Endothelial cell of umbilical vein (primary cell): ENCODE measurements around the gene SUCLG2. TPM values are rescaled to one million over a fixed set of nuclear protein-coding genes. Genes with fewer than 3 reads are reported as not detected.

ENCODE experiments used
- BruUV-seq: library from RNA; stranded (reverse); fragments of 400-500 nt; replicated peaks from 2 replicates; lab custom pipeline; 2021; lab: Mats Ljungman, UMichigan
- CTCF ChIA-PET: fragments of 300-600, 350-600 bp; sonication (Branson Sonifier 250); formaldehyde crosslinking; loops from one replicate; lab custom pipeline; 2021; ENCODE audit warnings: antibody characterized with exemption, inconsistent platforms; lab: Charles Lee
- POLR2A ChIA-PET: fragments of 300-600, 350-600 bp; sonication (Branson Sonifier 250); formaldehyde crosslinking; loops from one replicate; lab custom pipeline; 2021; ENCODE audit warnings: antibody characterized with exemption, inconsistent platforms; lab: Charles Lee
- DNase-seq: peaks from one replicate; pipeline ENCODE4 v3.0.0-alpha.2; 2011; ENCODE audit warnings: low read depth, low spot score
- FAIRE-seq: peaks from 2 replicates; lab custom pipeline; 2011; peaks lifted over from hg19 to GRCh38; lab: Jason Lieb, UNC
- H2AFZ ChIP-seq: 2 replicates; pipeline ENCODE4 v1.6.0; 2012; ENCODE audit warnings: low read depth, low read length, control low read depth, inconsistent platforms
- H3K27ac ChIP-seq: 2 replicates; pipeline ENCODE4 v1.5.1; 2011; ENCODE audit warnings: low read depth, mild to moderate bottlenecking, control low read depth, low read length, moderate library complexity; ENCODE audit not compliant: insufficient read depth
- H3K27me3 ChIP-seq, 2 experiments: 2 replicates each; pipeline versions ENCODE4 v1.6.0 to v1.6.1; 2011; ENCODE audit warnings: low read length in 2 of 2, mixed read lengths in 1 of 2; ENCODE audit not compliant: control insufficient read depth in 2 of 2, insufficient read depth in 2 of 2
- H3K36me3 ChIP-seq, 2 experiments: 2 replicates in 1 of 2; 3 replicates in 1 of 2; pipeline ENCODE4 v1.5.1; 2011; ENCODE audit warnings: low read length in 2 of 2, mild to moderate bottlenecking in 1 of 2, moderate library complexity in 1 of 2; ENCODE audit not compliant: control insufficient read depth in 2 of 2, insufficient read depth in 2 of 2; ENCODE audit errors: extremely low read depth in 1 of 2
- H3K4me1 ChIP-seq: 3 replicates; pipeline ENCODE4 v1.5.1; 2011; ENCODE audit warnings: mild to moderate bottlenecking, low read length; ENCODE audit not compliant: control insufficient read depth, insufficient read depth; ENCODE audit errors: extremely low read depth
- H3K4me2 ChIP-seq: 2 replicates; pipeline ENCODE4 v1.6.1; 2011; ENCODE audit warnings: low read length, control low read depth, mixed read lengths; ENCODE audit not compliant: insufficient read depth
- H3K4me3 ChIP-seq, 3 experiments: fragments of 200-600 bp in 1 of 3; sonication (generic), shearing (Covaris generic) in 1 of 3; replicated peaks in 1 of 3; 2 replicates each; pipeline ENCODE4 v1.5.1; 2011 to 2016; ENCODE audit warnings: control low read depth in 3 of 3, low read length in 3 of 3, mild to moderate bottlenecking in 2 of 3, inconsistent platforms in 1 of 3, low read depth in 1 of 3, moderate library complexity in 1 of 3; ENCODE audit not compliant: insufficient read depth in 1 of 3
- H3K79me2 ChIP-seq: 2 replicates; pipeline ENCODE4 v1.6.0; 2012; ENCODE audit warnings: low read length, inconsistent platforms; ENCODE audit not compliant: control insufficient read depth, insufficient read depth
- H3K9ac ChIP-seq: replicated peaks from 2 replicates; pipeline ENCODE3; 2011; ENCODE audit warnings: low read length, control low read depth; ENCODE audit not compliant: insufficient read depth; ENCODE audit errors: extremely low read depth
- H3K9me1 ChIP-seq: replicated peaks from 3 replicates; pipeline ENCODE4 v1.6.0; 2011; ENCODE audit warnings: mild to moderate bottlenecking, low read length; ENCODE audit not compliant: control insufficient read depth, insufficient read depth; ENCODE audit errors: extremely low read depth
- H3K9me3 ChIP-seq: replicated peaks from 2 replicates; pipeline ENCODE4 v1.5.1; 2012; ENCODE audit warnings: low read length, inconsistent platforms; ENCODE audit not compliant: control insufficient read depth, insufficient read depth
- H4K20me1 ChIP-seq: replicated peaks from 2 replicates; pipeline ENCODE3; 2011; ENCODE audit warnings: mild to moderate bottlenecking, low read length; ENCODE audit not compliant: control insufficient read depth, insufficient read depth; ENCODE audit errors: extremely low read depth
- GATA2 ChIP-seq: IDR thresholded peaks from 2 replicates; pipeline ENCODE4 v1.7.0; 2011; ENCODE audit warnings: low read depth, mild to moderate bottlenecking, moderate library complexity, mixed read lengths, low read length; ENCODE audit not compliant: insufficient read length, insufficient read depth
- JUN ChIP-seq: IDR thresholded peaks from 2 replicates; pipeline ENCODE4 v1.6.1; 2011; ENCODE audit warnings: borderline replicate concordance, low read depth; ENCODE audit not compliant: insufficient read length, insufficient read depth
- POLR2A ChIP-seq: IDR thresholded peaks from 2 replicates; pipeline ENCODE4 v1.6.1; 2012; ENCODE audit warnings: low read depth, mild to moderate bottlenecking, control low read depth, low read length
- dilution Hi-C: fragments of 300-500 bp; cut with MboI; formaldehyde crosslinking; loops from one replicate; pipeline ENCODE4 v1.15.0; 2019; ENCODE audit warnings: low sequenced_read_pairs; ENCODE audit not compliant: extremely low pct_ligation_motif_present
- intact Hi-C: fragments of 100-400 bp; cut with micrococcal nuclease; formaldehyde crosslinking; loops from one replicate; pipeline ENCODE4 v1.10.0; 2022
- polyA plus RNA-seq, 4 experiments: library from polyadenylated mRNA; depleted of rRNA in 3 of 4; stranded (reverse) in 3 of 4; unstranded in 1 of 4; fragments of >200 nt; gene quantifications; 2 replicates each; pipeline versions ENCODE4 v1.2.1 to v1.2.3, GENCODE V29; 2011 to 2012; ENCODE audit warnings: missing spikeins in 1 of 4
- total RNA-seq: library from RNA; stranded (reverse); gene quantifications from 2 replicates; pipeline ENCODE4 v1.2.3, GENCODE V29; 2021

SUCLG2 gene
- total and polyA plus RNA-seq, 2 donors (not counting 3 experiments of a cell fraction or from before 2014, with no cell fraction given) = 8.1 to 38.3 TPM

DNA sequence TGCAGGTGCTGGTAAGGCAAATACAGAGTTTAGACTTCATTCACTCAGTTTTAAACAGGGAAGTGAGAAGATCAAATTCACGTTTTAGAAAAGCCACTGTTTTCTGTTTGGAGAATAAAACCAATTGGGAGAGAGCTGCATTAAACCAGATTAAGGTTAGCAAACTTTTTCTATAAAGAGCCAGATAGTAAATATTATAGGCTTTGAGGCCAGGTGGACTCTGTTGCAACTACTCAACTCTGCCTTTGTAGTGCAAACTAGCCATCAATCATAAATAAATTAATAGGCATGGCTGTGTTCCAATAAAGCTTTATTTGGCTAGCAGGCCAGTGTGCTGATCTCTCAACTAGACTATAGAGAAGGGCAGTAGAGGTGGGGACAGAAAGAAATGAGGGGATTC, 33.5 kb downstream of the SUCLG2 start:
- TF ChIP-seq JUN (no peak), GATA2 (no peak)

DNA sequence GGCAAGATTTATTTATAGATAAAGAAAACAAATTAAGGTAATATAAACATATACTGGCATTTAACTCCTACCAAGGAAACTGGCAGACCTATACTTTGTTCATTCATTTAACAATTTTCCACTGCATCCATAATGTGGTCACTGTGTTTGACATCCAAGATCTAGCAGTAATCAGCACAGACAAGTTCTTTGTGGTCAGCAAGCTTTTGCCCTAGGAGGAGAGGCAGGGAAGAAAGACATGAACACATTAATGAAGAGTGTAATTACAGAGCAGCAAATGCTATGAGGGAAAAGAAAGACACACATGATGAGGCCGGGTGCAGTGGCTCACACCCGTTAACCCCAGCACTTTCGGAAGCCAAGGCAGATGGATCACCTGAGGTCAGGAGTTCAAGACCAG, 34.4 kb downstream of the SUCLG2 start:
- FAIRE-seq (no peak), DNase-seq (no peak)
- H3K4me2 ChIP-seq = no peak overlapping the region
- no peaks in the 10 kb centered on the region for H3K9me3 ChIP-seq
- no peak overlapping the region for H2AFZ ChIP-seq
- no peaks in the 10 kb centered on the region for H3K36me3 ChIP-seq
- no peaks in the 10 kb centered on the region for H4K20me1 ChIP-seq
- H3K9me1 ChIP-seq = no peaks in the 10 kb centered on the region
- intact Hi-C loops (no loop called here), dilution Hi-C loops (no loop called here)
- POLR2A ChIA-PET = no interaction called here
- no peaks in the 10 kb centered on the region for H3K27me3 ChIP-seq
- CTCF ChIA-PET = interaction anchor here (1.5 kb wide), 1 partner anchor 15 kb away, joined by 3 read pairs; no protein-coding TSS in a partner anchor
- no TSS peak for BruUV-seq
- no peak overlapping the region for H3K9ac ChIP-seq
- no peak overlapping the region for H3K4me3 ChIP-seq
- no peaks in the 10 kb centered on the region for H3K79me2 ChIP-seq
- H3K4me1 ChIP-seq = no peaks in the 10 kb centered on the region
- H3K27ac ChIP-seq = no peak overlapping the region
- TF ChIP-seq POLR2A = no peak
- no peak for TF ChIP-seq GATA2

More for the DNA sequence above, 33.5 kb downstream of the SUCLG2 start:
- CTCF ChIA-PET = interaction anchor here (1.2 to 1.9 kb wide), 2 partner anchors 9 to 15 kb away, joined by 3 to 4 read pairs; no protein-coding TSS in a partner anchor
- H2AFZ ChIP-seq = no peak overlapping the region
- H3K27ac ChIP-seq = no peak overlapping the region
- H3K79me2 ChIP-seq = peaks cover 4% of the 10 kb centered on the region
- POLR2A ChIA-PET = no interaction called here
- DNase-seq (no peak), FAIRE-seq (no peak)
- no TSS peak for BruUV-seq
- H3K36me3 ChIP-seq = no peaks in the 10 kb centered on the region
- no peaks in the 10 kb centered on the region for H3K9me3 ChIP-seq
- H3K9me1 ChIP-seq = no peaks in the 10 kb centered on the region
- no peak overlapping the region for H3K9ac ChIP-seq
- no peaks in the 10 kb centered on the region for H3K27me3 ChIP-seq
- H3K4me3 ChIP-seq = no peak overlapping the region
- no peak overlapping the region for H3K4me2 ChIP-seq
- dilution Hi-C loops (no loop called here), intact Hi-C loops (no loop called here)
- H3K4me1 ChIP-seq = no peaks in the 10 kb centered on the region
- H4K20me1 ChIP-seq = no peaks in the 10 kb centered on the region
